Calu3 (cell line): ENCODE measurements around the gene GATAD2A. TPM values are rescaled to one million over a fixed set of nuclear protein-coding genes. Genes with fewer than 3 reads are reported as not detected.

ENCODE experiments used
- BruUV-seq: library from RNA; stranded (reverse); fragments of 400-500 nt; replicated peaks from 2 replicates; lab custom pipeline; 2021; lab: Mats Ljungman, UMichigan
- CTCF ChIA-PET: fragments of 300-600 bp; sonication (Branson Sonifier 250); formaldehyde crosslinking; loops from one replicate; lab custom pipeline; 2022; ENCODE audit warnings: antibody characterized with exemption; lab: Charles Lee
- DNase-seq: peaks from one replicate; pipeline ENCODE4 v3.0.0; 2022
- H3K27ac Mint-ChIP-seq: one replicate; pipeline ENCODE4 v1.8.0; 2022; ENCODE audit warnings: mixed read lengths; ENCODE audit not compliant: unreplicated experiment
- H3K27me3 Mint-ChIP-seq: one replicate; pipeline ENCODE4 v1.8.0; 2022; ENCODE audit warnings: mixed read lengths; ENCODE audit not compliant: unreplicated experiment
- H3K36me3 Mint-ChIP-seq: one replicate; pipeline ENCODE4 v1.8.0; 2022; ENCODE audit warnings: mild to moderate bottlenecking, moderate library complexity, mixed read lengths; ENCODE audit not compliant: insufficient read depth, unreplicated experiment
- H3K4me1 Mint-ChIP-seq: one replicate; pipeline ENCODE4 v1.8.0; 2022; ENCODE audit warnings: mild to moderate bottlenecking, low read depth, mixed read lengths; ENCODE audit not compliant: unreplicated experiment
- H3K4me3 Mint-ChIP-seq: one replicate; pipeline ENCODE4 v1.8.0; 2022; ENCODE audit warnings: mild to moderate bottlenecking, low read depth, moderate library complexity, mixed read lengths; ENCODE audit not compliant: unreplicated experiment
- H3K9me3 Mint-ChIP-seq: one replicate; pipeline ENCODE4 v1.8.0; 2022; ENCODE audit warnings: low read depth, mixed read lengths; ENCODE audit not compliant: unreplicated experiment
- intact Hi-C: fragments of 100-400 bp; cut with micrococcal nuclease; formaldehyde crosslinking; loops from one replicate; pipeline ENCODE4 v1.10.0; 2022; ENCODE audit not compliant: unreplicated experiment
- total RNA-seq: library from RNA; stranded (reverse); gene quantifications from 2 replicates; pipeline ENCODE4 v1.2.3, GENCODE V29; 2022
- TF ChIP-seq, protein P1 (sequence below): fragments of 200-600 bp; IDR thresholded peaks from one replicate; pipeline ENCODE4 v1.8.0; 2022; ENCODE audit warnings: antibody characterized with exemption; ENCODE audit not compliant: unreplicated experiment

GATAD2A gene
- total RNA-seq, 1 experiment from 2014 or later, result 79.8 TPM

- no peak overlapping the region for H3K4me3 Mint-ChIP-seq
- intact Hi-C loops, result no loop called here
- H3K27me3 Mint-ChIP-seq, result no peaks in the 10 kb centered on the region
- no peaks in the 10 kb centered on the region for H3K36me3 Mint-ChIP-seq
- no peak overlapping the region for H3K27ac Mint-ChIP-seq
- TF ChIP-seq, protein P1, sequence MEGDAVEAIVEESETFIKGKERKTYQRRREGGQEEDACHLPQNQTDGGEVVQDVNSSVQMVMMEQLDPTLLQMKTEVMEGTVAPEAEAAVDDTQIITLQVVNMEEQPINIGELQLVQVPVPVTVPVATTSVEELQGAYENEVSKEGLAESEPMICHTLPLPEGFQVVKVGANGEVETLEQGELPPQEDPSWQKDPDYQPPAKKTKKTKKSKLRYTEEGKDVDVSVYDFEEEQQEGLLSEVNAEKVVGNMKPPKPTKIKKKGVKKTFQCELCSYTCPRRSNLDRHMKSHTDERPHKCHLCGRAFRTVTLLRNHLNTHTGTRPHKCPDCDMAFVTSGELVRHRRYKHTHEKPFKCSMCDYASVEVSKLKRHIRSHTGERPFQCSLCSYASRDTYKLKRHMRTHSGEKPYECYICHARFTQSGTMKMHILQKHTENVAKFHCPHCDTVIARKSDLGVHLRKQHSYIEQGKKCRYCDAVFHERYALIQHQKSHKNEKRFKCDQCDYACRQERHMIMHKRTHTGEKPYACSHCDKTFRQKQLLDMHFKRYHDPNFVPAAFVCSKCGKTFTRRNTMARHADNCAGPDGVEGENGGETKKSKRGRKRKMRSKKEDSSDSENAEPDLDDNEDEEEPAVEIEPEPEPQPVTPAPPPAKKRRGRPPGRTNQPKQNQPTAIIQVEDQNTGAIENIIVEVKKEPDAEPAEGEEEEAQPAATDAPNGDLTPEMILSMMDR, result no peak
- no peak for DNase-seq
- CTCF ChIA-PET, result interaction anchor here (0.7 kb wide), 1 partner anchor 45 kb away, joined by 3 read pairs; no protein-coding TSS in a partner anchor
- no TSS peak for BruUV-seq
- no peaks in the 10 kb centered on the region for H3K9me3 Mint-ChIP-seq
- H3K4me1 Mint-ChIP-seq, result peaks cover 21% of the 10 kb centered on the region
Measured at GRCh38 chr19:19444681-19445155, 39.2 kb downstream of the GATAD2A start.

GRCh38 chr19:19445288-19445687, 39.8 kb downstream of the GATAD2A start:
- CTCF ChIA-PET, result no interaction called here
- H3K27ac Mint-ChIP-seq, result no peak overlapping the region
- peaks cover 21% of the 10 kb centered on the region for H3K4me1 Mint-ChIP-seq
- no peak for DNase-seq
- H3K36me3 Mint-ChIP-seq, result no peaks in the 10 kb centered on the region
- BruUV-seq, result no TSS peak
- TF ChIP-seq, protein P1, result no peak
- no peak overlapping the region for H3K4me3 Mint-ChIP-seq
- no peaks in the 10 kb centered on the region for H3K9me3 Mint-ChIP-seq
- H3K27me3 Mint-ChIP-seq, result no peaks in the 10 kb centered on the region
- intact Hi-C loops, result no loop called here

- peaks cover 21% of the 10 kb centered on the region for H3K4me1 Mint-ChIP-seq
- intact Hi-C loops, result no loop called here
- H3K27me3 Mint-ChIP-seq, result no peaks in the 10 kb centered on the region
- TF ChIP-seq, protein P1, result no peak
- no peaks in the 10 kb centered on the region for H3K36me3 Mint-ChIP-seq
- DNase-seq, result no peak
- H3K27ac Mint-ChIP-seq, result no peak overlapping the region
- no peak overlapping the region for H3K4me3 Mint-ChIP-seq
- no TSS peak for BruUV-seq
- CTCF ChIA-PET, result no interaction called here
- H3K9me3 Mint-ChIP-seq, result no peaks in the 10 kb centered on the region
Measured at GRCh38 chr19:19445911-19446361, 40.5 kb downstream of the GATAD2A start.

DNA sequence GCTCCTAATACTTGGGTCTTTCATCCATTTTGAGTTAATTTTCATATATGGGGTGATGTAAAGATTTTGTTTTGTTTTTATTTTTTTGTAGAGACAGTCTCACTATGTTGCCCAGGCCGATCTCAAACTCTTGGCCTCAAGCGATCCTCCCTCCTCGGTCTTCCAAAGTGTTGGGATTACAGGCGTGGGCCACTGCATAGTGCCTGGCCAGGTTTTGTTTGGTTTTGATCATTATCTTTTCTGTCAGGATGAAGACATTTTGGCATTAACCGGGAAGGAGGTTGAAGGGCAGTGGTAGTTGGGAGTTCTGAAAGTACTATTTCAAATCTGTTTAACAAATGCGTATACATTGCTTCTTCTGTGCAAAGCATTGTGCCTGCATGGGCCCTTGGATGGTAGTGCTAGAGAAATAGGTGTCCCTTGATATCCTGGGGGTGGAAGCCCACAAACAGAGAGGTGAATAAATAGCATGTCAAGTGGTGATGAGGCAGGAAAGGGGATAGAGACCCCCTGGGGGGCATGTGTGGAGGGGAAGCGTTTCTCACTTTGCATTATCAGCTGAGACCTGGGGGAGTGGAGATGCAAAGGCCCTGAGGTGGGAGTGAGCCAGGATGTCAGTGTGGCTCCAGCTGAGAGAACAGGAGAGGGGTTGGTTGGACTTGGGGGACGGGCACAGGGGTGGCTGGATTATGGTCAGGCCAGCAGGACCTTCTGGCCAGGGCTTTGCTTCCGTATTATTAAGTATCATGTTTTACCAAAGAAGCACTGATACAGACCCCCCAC, 41.4 kb downstream of the GATAD2A start:
- TF ChIP-seq, protein P1, result no peak
- H3K36me3 Mint-ChIP-seq, result no peaks in the 10 kb centered on the region
- no peak overlapping the region for H3K27ac Mint-ChIP-seq
- peaks cover 21% of the 10 kb centered on the region for H3K4me1 Mint-ChIP-seq
- CTCF ChIA-PET, result interaction anchor here (0.7 kb wide), 1 partner anchor 18 kb away, joined by 4 read pairs; no protein-coding TSS in a partner anchor
- DNase-seq, result no peak
- no TSS peak for BruUV-seq
- H3K4me3 Mint-ChIP-seq, result no peak overlapping the region
- H3K9me3 Mint-ChIP-seq, result no peaks in the 10 kb centered on the region
- intact Hi-C loops, result no loop called here
- H3K27me3 Mint-ChIP-seq, result no peaks in the 10 kb centered on the region
